SK-N-SH (cell line): ENCODE data around the gene FBXO34.

Experiments
- CTCF ChIP-seq: fragments of 200-600 bp; sonication (generic); IDR thresholded peaks from 2 replicates; pipeline ENCODE4 v1.6.1; 2017; ENCODE audit warnings: antibody characterized with exemption, mild to moderate bottlenecking, moderate library complexity
- EZH2phosphoT487 ChIP-seq: fragments of 200-600 bp; sonication (generic); IDR thresholded peaks from 2 replicates; pipeline ENCODE4 v1.6.1; 2017; ENCODE audit warnings: low read depth, mixed run types, mild to moderate bottlenecking, antibody characterized with exemption, moderate library complexity, borderline replicate concordance
- GABPA ChIP-seq: IDR thresholded peaks from 2 replicates; pipeline ENCODE4 v1.4.0; 2012; ENCODE audit warnings: low read depth, mild to moderate bottlenecking
- MXI1 ChIP-seq: IDR thresholded peaks from 2 replicates; pipeline ENCODE4 v1.6.1; 2012; ENCODE audit warnings: mild to moderate bottlenecking, low read depth, low read length, improper control_type of control experiment
- POLR2AphosphoS5 ChIP-seq: IDR thresholded peaks from 2 replicates; pipeline ENCODE4 v1.6.1; 2012; ENCODE audit warnings: low read depth, low read length
- RCOR1 ChIP-seq: fragments of 150-350 bp; IDR thresholded peaks from 2 replicates; pipeline ENCODE4 v1.6.1; 2017; ENCODE audit warnings: antibody characterized with exemption, low read length
- SIN3A ChIP-seq: IDR thresholded peaks from 2 replicates; pipeline ENCODE4 v1.6.1; 2012; ENCODE audit warnings: low read depth, mild to moderate bottlenecking, low read length, moderate library complexity, borderline replicate concordance
- TAF1 ChIP-seq: IDR thresholded peaks from 2 replicates; pipeline ENCODE4 v1.6.1; 2012; ENCODE audit warnings: low read depth, mild to moderate bottlenecking, low read length, moderate library complexity, borderline replicate concordance
- TF ChIP-seq, protein P1 (sequence below): fragments of 150-350 bp; IDR thresholded peaks from 2 replicates; pipeline ENCODE4 v1.6.1; 2017; ENCODE audit warnings: antibody characterized with exemption, low read length, low read depth, borderline replicate concordance

- peak; percentile 39; the same call in 1 of the 2 replicates for TF ChIP-seq POLR2AphosphoS5
- TF ChIP-seq CTCF: no peak
- TF ChIP-seq RCOR1: no peak
- TF ChIP-seq GABPA: no peak
- no peak for TF ChIP-seq EZH2phosphoT487
- no peak for TF ChIP-seq TAF1
- TF ChIP-seq MXI1: no peak
- TF ChIP-seq, protein P1, sequence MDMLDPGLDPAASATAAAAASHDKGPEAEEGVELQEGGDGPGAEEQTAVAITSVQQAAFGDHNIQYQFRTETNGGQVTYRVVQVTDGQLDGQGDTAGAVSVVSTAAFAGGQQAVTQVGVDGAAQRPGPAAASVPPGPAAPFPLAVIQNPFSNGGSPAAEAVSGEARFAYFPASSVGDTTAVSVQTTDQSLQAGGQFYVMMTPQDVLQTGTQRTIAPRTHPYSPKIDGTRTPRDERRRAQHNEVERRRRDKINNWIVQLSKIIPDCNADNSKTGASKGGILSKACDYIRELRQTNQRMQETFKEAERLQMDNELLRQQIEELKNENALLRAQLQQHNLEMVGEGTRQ: no peak
- no peak for TF ChIP-seq SIN3A
These were observed 116.9 kb downstream of the FBXO34 start for GRCh38 chr14:55388160-55388559.
